ENCODE measurements around the gene FAM124A. TPM values are rescaled to one million over a fixed set of nuclear protein-coding genes. Genes with fewer than 3 reads are reported as not detected.

The FAM124A gene
- total RNA-seq, 6 experiments from 2014 or later, result not detected

- DNase-seq, result no peak
- Mint-ChIP-seq H3K4me1 (ENCODE audit: low read depth) (no peaks in the 10 kb centered on the region), H3K9me3 (no peaks in the 10 kb centered on the region), H3K4me3 (no peak overlapping the region), H3K36me3 (ENCODE audit: low read depth) (no peaks in the 10 kb centered on the region), H3K27me3 (ENCODE audit: insufficient read depth) (peaks cover 29% of the 10 kb centered on the region), H3K27ac (no peak overlapping the region)
- no peak for TF ChIP-seq CTCF (IDR thresholded peaks at IDR 0.05)
Observed at GRCh38 chr13:51231456-51231855, 9.3 kb downstream of the FAM124A start.

GRCh38 chr13:51232328-51232727 is 10.1 kb downstream of the FAM124A start:
- no peak overlapping the region for H3K4me3 Mint-ChIP-seq
- no peak for DNase-seq
- no peaks in the 10 kb centered on the region for H3K4me1 Mint-ChIP-seq (ENCODE audit: low read depth)
- no peak for TF ChIP-seq CTCF (IDR thresholded peaks at IDR 0.05)
- no peaks in the 10 kb centered on the region for H3K36me3 Mint-ChIP-seq (ENCODE audit: low read depth)
- peaks cover 35% of the 10 kb centered on the region for H3K27me3 Mint-ChIP-seq (ENCODE audit: insufficient read depth)
- H3K27ac Mint-ChIP-seq, result no peak overlapping the region
- no peaks in the 10 kb centered on the region for H3K9me3 Mint-ChIP-seq

GRCh38 chr13:51233117-51233826 is 11.1 kb downstream of the FAM124A start:
- H3K27ac Mint-ChIP-seq, result no peak overlapping the region
- H3K27me3 Mint-ChIP-seq (ENCODE audit: insufficient read depth), result peaks cover 38% of the 10 kb centered on the region
- DNase-seq, result no peak
- no peaks in the 10 kb centered on the region for H3K9me3 Mint-ChIP-seq
- no peaks in the 10 kb centered on the region for H3K4me1 Mint-ChIP-seq (ENCODE audit: low read depth)
- H3K4me3 Mint-ChIP-seq, result no peak overlapping the region
- TF ChIP-seq CTCF (IDR thresholded peaks at IDR 0.05), result no peak
- no peaks in the 10 kb centered on the region for H3K36me3 Mint-ChIP-seq (ENCODE audit: low read depth)

GRCh38 chr13:51234676-51235075 is 12.5 kb downstream of the FAM124A start:
- no peaks in the 10 kb centered on the region for H3K4me1 Mint-ChIP-seq (ENCODE audit: low read depth)
- peaks cover 41% of the 10 kb centered on the region for H3K27me3 Mint-ChIP-seq (ENCODE audit: insufficient read depth)
- H3K27ac Mint-ChIP-seq, result no peak overlapping the region
- no peak for TF ChIP-seq CTCF (IDR thresholded peaks at IDR 0.05)
- H3K9me3 Mint-ChIP-seq, result no peaks in the 10 kb centered on the region
- no peak overlapping the region for H3K4me3 Mint-ChIP-seq
- DNase-seq, result no peak
- H3K36me3 Mint-ChIP-seq (ENCODE audit: low read depth), result no peaks in the 10 kb centered on the region

- no peak for DNase-seq
- no peak overlapping the region for H3K4me3 Mint-ChIP-seq
- no peak for TF ChIP-seq CTCF (IDR thresholded peaks at IDR 0.05)
- H3K4me1 Mint-ChIP-seq (ENCODE audit: low read depth), result no peaks in the 10 kb centered on the region
- H3K9me3 Mint-ChIP-seq, result no peaks in the 10 kb centered on the region
- H3K27ac Mint-ChIP-seq, result no peak overlapping the region
- peaks cover 44% of the 10 kb centered on the region for H3K27me3 Mint-ChIP-seq (ENCODE audit: insufficient read depth)
- H3K36me3 Mint-ChIP-seq (ENCODE audit: low read depth), result no peaks in the 10 kb centered on the region
Observed at GRCh38 chr13:51235186-51235585, 13.0 kb downstream of the FAM124A start.

Measured in HFFc6 (cell line).